GM12878 (cell line): ENCODE results near the gene SCIN. TPM values are rescaled to one million over a fixed set of nuclear protein-coding genes. Genes with fewer than 3 reads are reported as not detected.

Experiments
- ATAC-seq: fragments of 200-7000 bp; cut with Tn5 transposase; 3 replicates; pipeline ENCODE4 v1.9.1; 2020; ENCODE audit warnings: mild to moderate bottlenecking, moderate library complexity
- BruUV-seq: library from RNA; stranded (reverse); fragments of 400-500 nt; replicated peaks from 2 replicates; lab custom pipeline; 2021; lab: Mats Ljungman, UMichigan
- CTCF ChIA-PET: fragments of 300-600 bp; sonication (Branson Sonifier 250); formaldehyde crosslinking; extraction: SDS; loops from one replicate; lab custom pipeline; 2021; ENCODE audit warnings: inconsistent platforms; lab: Yijun Ruan, JAX
- POLR2A ChIA-PET: fragments of 350-600 bp; formaldehyde crosslinking; extraction: SDS; loops from one replicate; lab custom pipeline; 2021; ENCODE audit warnings: inconsistent platforms; lab: Charles Lee
- RAD21 ChIA-PET: fragments of 300-600 bp; sonication (Branson Sonifier 250); formaldehyde crosslinking; loops from one replicate; lab custom pipeline; 2023; ENCODE audit warnings: antibody characterized with exemption; ENCODE audit not compliant: unreplicated experiment; lab: Charles Lee
- SMC1A ChIA-PET: fragments of 300-600 bp; sonication (Branson Sonifier 250); formaldehyde crosslinking; loops from one replicate; lab custom pipeline; 2023; ENCODE audit not compliant: unreplicated experiment, uncharacterized antibody; lab: Charles Lee
- DNase-seq: peaks from one replicate; pipeline ENCODE4 v3.0.0-alpha.2; 2011; ENCODE audit warnings: low read depth, low spot score
- FAIRE-seq: peaks from 3 replicates; lab custom pipeline; 2011; peaks lifted over from hg19 to GRCh38; lab: Jason Lieb, UNC
- H2AFZ ChIP-seq: 2 replicates; pipeline ENCODE4 v1.6.0; 2011; ENCODE audit warnings: low read depth, low read length, control low read depth; ENCODE audit not compliant: control insufficient read depth
- H3K27ac ChIP-seq: 2 replicates; pipeline ENCODE4 v1.5.1; 2011; ENCODE audit warnings: control low read depth; ENCODE audit not compliant: control insufficient read depth, insufficient read depth
- H3K27me3 ChIP-seq, 2 experiments: replicated peaks in 1 of 2; 2 replicates each; pipeline versions ENCODE4 v1.6.0 to v1.6.1; 2011; ENCODE audit warnings: low read length in 1 of 2; ENCODE audit not compliant: control insufficient read depth in 2 of 2, insufficient read depth in 2 of 2
- H3K36me3 ChIP-seq, 2 experiments: 2 replicates each; pipeline ENCODE4 v1.5.1; 2011; ENCODE audit warnings: low read length in 1 of 2; ENCODE audit not compliant: control insufficient read depth in 2 of 2, insufficient read depth in 2 of 2
- H3K4me1 ChIP-seq: 2 replicates; pipeline ENCODE4 v1.6.1; 2011; ENCODE audit warnings: mild to moderate bottlenecking, low read length, moderate library complexity, mixed read lengths; ENCODE audit not compliant: control insufficient read depth, insufficient read depth
- H3K4me2 ChIP-seq: 2 replicates; pipeline ENCODE4 v1.6.0; 2011; ENCODE audit warnings: control low read depth; ENCODE audit not compliant: control insufficient read depth, insufficient read depth
- H3K4me3 ChIP-seq: fragments of 200-600 bp; sonication (generic); 2 replicates; pipeline ENCODE4 v1.5.1; 2016
- H3K79me2 ChIP-seq: 2 replicates; pipeline ENCODE4 v1.6.0; 2011; ENCODE audit warnings: low read length; ENCODE audit not compliant: control insufficient read depth, insufficient read depth
- H3K9ac ChIP-seq: 2 replicates; pipeline ENCODE4 v1.8.0; 2011; ENCODE audit warnings: low read length, control low read depth, mixed read lengths; ENCODE audit not compliant: control insufficient read depth, insufficient read depth
- H3K9me3 ChIP-seq: replicated peaks from 3 replicates; pipeline ENCODE4 v1.5.1; 2011; ENCODE audit warnings: mild to moderate bottlenecking, low read length; ENCODE audit not compliant: control insufficient read depth, insufficient read depth
- H4K20me1 ChIP-seq: 2 replicates; pipeline ENCODE4 v1.6.0; 2011; ENCODE audit not compliant: control insufficient read depth, insufficient read depth
- PBX3 ChIP-seq: IDR thresholded peaks from 2 replicates; pipeline ENCODE4 v1.6.1; 2011; ENCODE audit warnings: mild to moderate bottlenecking, low read depth, low read length, moderate library complexity; ENCODE audit not compliant: insufficient replicate concordance
- SMAD1 ChIP-seq: fragments of 450-650 bp; IDR thresholded peaks from 2 replicates; pipeline ENCODE4 v1.6.1; 2018; ENCODE audit warnings: mild to moderate bottlenecking, low read depth; ENCODE audit not compliant: partially characterized antibody
- ZNF207 ChIP-seq: fragments of 450-650 bp; IDR thresholded peaks from 2 replicates; pipeline ENCODE4 v1.6.1; 2014; ENCODE audit warnings: antibody characterized with exemption, mild to moderate bottlenecking, borderline replicate concordance
- in situ Hi-C: fragments of 300-500 bp; cut with MboI; formaldehyde crosslinking; loops from 9 replicates; pipeline ENCODE4 v1.14.3; 2018; ENCODE audit warnings: mixed read lengths
- intact Hi-C: fragments of 100-400 bp; cut with micrococcal nuclease; formaldehyde crosslinking; loops from one replicate; pipeline ENCODE4 v1.14.2; 2022; ENCODE audit not compliant: unreplicated experiment
- polyA plus RNA-seq, 11 experiments: library from polyadenylated mRNA; depleted of rRNA in 4 of 11; unstranded in 6 of 11; stranded (reverse) in 5 of 11; fragments of >200 nt; fragmentation: Nextera tagmentation in 4 of 11; fragmentation: Illumina TruSeq in 1 of 11; extraction: Ambion mirVana in 4 of 11; extraction: Trizol in 1 of 11; gene quantifications; 1 replicate in 1 of 11; 2 replicates in 10 of 11; pipeline versions ENCODE4 v1.2.1 to v1.2.3, GENCODE V29; 2011 to 2016; ENCODE audit warnings: inconsistent platforms in 2 of 11, missing spikeins in 2 of 11, low read depth in 1 of 11
- total RNA-seq, 4 experiments: library from RNA; depleted of rRNA in 3 of 4; stranded (reverse); fragments of >200 nt in 3 of 4; fragmentation: Illumina TruSeq in 1 of 4; extraction: Trizol in 1 of 4; gene quantifications; 2 replicates each; pipeline versions ENCODE4 v1.2.1 to v1.2.3, GENCODE V29; 2013 to 2021
- TF ChIP-seq, protein P1 (sequence below): fragments of 150-350 bp; IDR thresholded peaks from 2 replicates; pipeline ENCODE4 v1.6.1; 2014; ENCODE audit warnings: mild to moderate bottlenecking, low read depth, low read length

The SCIN gene
- total and polyA plus RNA-seq, 10 of the 15 experiments (the other 5 are each of a cell fraction or from before 2014, with no cell fraction given), result 0.23 to 2.1 (median 1.0) TPM

DNA sequence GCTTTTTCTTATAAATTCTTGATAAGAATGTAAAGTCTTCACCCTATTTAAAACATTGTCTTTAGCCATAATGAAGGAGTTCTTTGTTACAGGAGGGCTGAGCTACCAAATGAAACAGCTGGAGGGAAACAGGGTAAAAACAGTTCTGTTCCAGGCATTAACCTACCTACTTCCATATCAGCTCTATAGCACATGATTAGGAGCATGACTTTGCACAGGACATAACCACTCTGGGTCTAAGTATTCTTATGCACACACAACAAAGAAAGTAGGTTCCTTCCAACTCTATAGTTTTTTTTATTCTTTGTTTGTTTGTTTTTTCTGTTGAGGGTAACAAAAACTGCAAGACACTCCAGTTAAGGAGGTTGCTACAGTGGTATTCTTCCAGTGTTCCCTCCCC, 52.7 kb downstream of the SCIN start:
- Histone ChIP-seq H3K9me3 (no peaks in the 10 kb centered on the region), H4K20me1 (no peaks in the 10 kb centered on the region), H3K4me1 (no peaks in the 10 kb centered on the region), H3K4me2 (no peak overlapping the region), H3K4me3 (no peak overlapping the region), H2AFZ (no peak overlapping the region), H3K79me2 (no peaks in the 10 kb centered on the region), H3K36me3 (no peaks in the 10 kb centered on the region), H3K27ac (no peak overlapping the region), H3K9ac (no peak overlapping the region), H3K27me3 (no peaks in the 10 kb centered on the region; a peak in 1 of 4 replicates)
- in situ Hi-C loops (no loop called here), intact Hi-C loops (no loop called here)
- ATAC-seq (no peak), DNase-seq (no peak), FAIRE-seq (no peak)
- RAD21 ChIA-PET, result interaction anchor here (1.5 to 4.4 kb wide), 2 partner anchors 16 to 98 kb away, joined by 4 to 40 read pairs; no protein-coding TSS in a partner anchor
- SMC1A ChIA-PET, result interaction anchor here (0.6 to 4.2 kb wide), 5 partner anchors 12 to 165 kb away, joined by 3 to 40 read pairs (median 3); no protein-coding TSS in a partner anchor
- POLR2A ChIA-PET, result no interaction called here
- BruUV-seq, result no TSS peak
- CTCF ChIA-PET, result interaction anchor here (0.7 to 4.4 kb wide), 10 partner anchors 9 to 910 kb away, joined by 3 to 78 read pairs (median 4); no protein-coding TSS in a partner anchor
- TF ChIP-seq ZNF207, result no peak
- no peak for TF ChIP-seq SMAD1
- TF ChIP-seq, protein P1, sequence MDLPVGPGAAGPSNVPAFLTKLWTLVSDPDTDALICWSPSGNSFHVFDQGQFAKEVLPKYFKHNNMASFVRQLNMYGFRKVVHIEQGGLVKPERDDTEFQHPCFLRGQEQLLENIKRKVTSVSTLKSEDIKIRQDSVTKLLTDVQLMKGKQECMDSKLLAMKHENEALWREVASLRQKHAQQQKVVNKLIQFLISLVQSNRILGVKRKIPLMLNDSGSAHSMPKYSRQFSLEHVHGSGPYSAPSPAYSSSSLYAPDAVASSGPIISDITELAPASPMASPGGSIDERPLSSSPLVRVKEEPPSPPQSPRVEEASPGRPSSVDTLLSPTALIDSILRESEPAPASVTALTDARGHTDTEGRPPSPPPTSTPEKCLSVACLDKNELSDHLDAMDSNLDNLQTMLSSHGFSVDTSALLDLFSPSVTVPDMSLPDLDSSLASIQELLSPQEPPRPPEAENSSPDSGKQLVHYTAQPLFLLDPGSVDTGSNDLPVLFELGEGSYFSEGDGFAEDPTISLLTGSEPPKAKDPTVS, result no peak
- no peak for TF ChIP-seq PBX3
